ENCODE measurements around the gene PPFIBP2.

The PPFIBP2 gene

DNA sequence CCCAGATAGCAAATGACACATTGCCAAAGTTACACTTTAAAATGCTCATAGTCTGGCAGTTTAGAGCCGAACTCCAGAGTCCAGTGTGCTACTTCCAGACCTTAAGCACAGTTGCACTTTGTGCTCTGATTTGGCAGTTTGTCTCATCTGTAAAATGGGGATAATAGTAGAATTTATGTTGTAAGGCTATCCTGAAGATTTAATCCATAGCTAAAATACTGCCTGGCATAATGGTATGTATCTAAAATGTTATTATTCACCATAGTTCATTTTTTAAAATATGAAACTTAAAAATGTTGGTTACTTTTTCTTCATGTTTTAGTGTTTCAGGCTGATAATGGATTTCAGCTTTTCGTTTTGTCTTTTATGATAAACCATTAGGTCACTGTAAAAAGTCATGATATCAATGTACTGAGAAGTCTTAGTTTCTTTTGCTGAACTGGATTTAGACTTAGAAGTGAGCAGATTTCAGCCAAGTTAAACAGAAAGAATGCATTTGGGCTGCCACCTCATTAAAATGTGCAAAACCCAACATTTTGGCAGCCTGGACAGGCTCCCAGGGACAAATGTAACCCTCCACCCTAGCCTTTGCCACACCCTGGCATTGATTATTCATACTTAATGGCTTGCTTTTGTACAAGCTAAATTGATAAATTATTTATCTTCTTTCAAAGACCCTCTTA, 27.6 kb upstream of the PPFIBP2 start:
- no peak for DNase-seq
- H3K4me1 ChIP-seq (ENCODE audit: low read length): no peaks in the 10 kb centered on the region
- no peak overlapping the region for H3K9ac ChIP-seq (ENCODE audit: low read length)
- H2AFZ ChIP-seq (ENCODE audit: low read length): no peak overlapping the region
- H3F3A ChIP-seq (ENCODE audit: insufficient read depth, low read length): no peaks in the 10 kb centered on the region
- H3K27me3 ChIP-seq (replicated peaks; ENCODE audit: insufficient read depth, low read length): no peaks in the 10 kb centered on the region
- no peak overlapping the region for H3K4me3 ChIP-seq (ENCODE audit: low read length)
- H3K36me3 ChIP-seq (replicated peaks; ENCODE audit: insufficient read depth, low read length): no peaks in the 10 kb centered on the region
- H3K4me2 ChIP-seq (ENCODE audit: low read depth, low read length): no peak overlapping the region
- H3K79me2 ChIP-seq (ENCODE audit: low read length): no peaks in the 10 kb centered on the region
- no peak overlapping the region for H3K27ac ChIP-seq (ENCODE audit: low read length)
- H3K9me2 ChIP-seq (replicated peaks; ENCODE audit: insufficient read depth, low read length): no peaks in the 10 kb centered on the region
- no peaks in the 10 kb centered on the region for H3K9me3 ChIP-seq (replicated peaks; ENCODE audit: insufficient read depth, low read length)
- no peaks in the 10 kb centered on the region for H4K20me1 ChIP-seq (ENCODE audit: insufficient read depth, low read length)
- TF ChIP-seq, protein P1, sequence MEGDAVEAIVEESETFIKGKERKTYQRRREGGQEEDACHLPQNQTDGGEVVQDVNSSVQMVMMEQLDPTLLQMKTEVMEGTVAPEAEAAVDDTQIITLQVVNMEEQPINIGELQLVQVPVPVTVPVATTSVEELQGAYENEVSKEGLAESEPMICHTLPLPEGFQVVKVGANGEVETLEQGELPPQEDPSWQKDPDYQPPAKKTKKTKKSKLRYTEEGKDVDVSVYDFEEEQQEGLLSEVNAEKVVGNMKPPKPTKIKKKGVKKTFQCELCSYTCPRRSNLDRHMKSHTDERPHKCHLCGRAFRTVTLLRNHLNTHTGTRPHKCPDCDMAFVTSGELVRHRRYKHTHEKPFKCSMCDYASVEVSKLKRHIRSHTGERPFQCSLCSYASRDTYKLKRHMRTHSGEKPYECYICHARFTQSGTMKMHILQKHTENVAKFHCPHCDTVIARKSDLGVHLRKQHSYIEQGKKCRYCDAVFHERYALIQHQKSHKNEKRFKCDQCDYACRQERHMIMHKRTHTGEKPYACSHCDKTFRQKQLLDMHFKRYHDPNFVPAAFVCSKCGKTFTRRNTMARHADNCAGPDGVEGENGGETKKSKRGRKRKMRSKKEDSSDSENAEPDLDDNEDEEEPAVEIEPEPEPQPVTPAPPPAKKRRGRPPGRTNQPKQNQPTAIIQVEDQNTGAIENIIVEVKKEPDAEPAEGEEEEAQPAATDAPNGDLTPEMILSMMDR (IDR thresholded peaks at IDR 0.05; ENCODE audit: low read length): no peak
- no peak for TF ChIP-seq EZH2 (optimal IDR thresholded peaks at IDR 0.05; ENCODE audit: low read depth, low read length)
- TF ChIP-seq EZH2phosphoT487 (IDR thresholded peaks at IDR 0.05; ENCODE audit: low read length): no peak

DNA sequence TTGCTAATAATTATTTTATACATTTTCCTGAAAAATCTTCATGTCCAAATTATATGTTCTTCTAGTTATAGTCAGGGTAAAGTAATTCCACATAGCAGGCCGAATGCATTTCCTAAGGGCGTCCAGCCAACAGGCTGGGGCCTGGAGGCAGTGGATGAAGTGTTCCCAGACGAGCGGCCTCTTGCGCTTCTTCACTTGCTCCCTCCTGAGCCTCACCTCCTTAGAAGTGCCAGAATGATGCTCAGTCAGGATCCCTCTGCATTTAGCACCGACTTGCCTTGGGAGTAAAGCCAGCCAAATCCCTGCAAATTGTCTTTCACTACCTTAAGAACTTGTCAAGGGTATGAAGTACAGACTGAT, 27.0 kb upstream of the PPFIBP2 start:
- Histone ChIP-seq H3K27ac (ENCODE audit: low read length) (no peak overlapping the region), H2AFZ (ENCODE audit: low read length) (no peak overlapping the region), H3K9ac (ENCODE audit: low read length) (no peak overlapping the region), H3K9me2 (replicated peaks; ENCODE audit: insufficient read depth, low read length) (no peaks in the 10 kb centered on the region), H3F3A (ENCODE audit: insufficient read depth, low read length) (no peaks in the 10 kb centered on the region), H3K4me1 (ENCODE audit: low read length) (no peaks in the 10 kb centered on the region), H3K79me2 (ENCODE audit: low read length) (no peaks in the 10 kb centered on the region), H4K20me1 (ENCODE audit: insufficient read depth, low read length) (no peaks in the 10 kb centered on the region), H3K36me3 (replicated peaks; ENCODE audit: insufficient read depth, low read length) (no peaks in the 10 kb centered on the region), H3K27me3 (replicated peaks; ENCODE audit: insufficient read depth, low read length) (no peaks in the 10 kb centered on the region), H3K4me3 (ENCODE audit: low read length) (no peak overlapping the region), H3K9me3 (replicated peaks; ENCODE audit: insufficient read depth, low read length) (no peaks in the 10 kb centered on the region), H3K4me2 (ENCODE audit: low read depth, low read length) (no peak overlapping the region)
- DNase-seq: no peak
- no peak for TF ChIP-seq EZH2phosphoT487 (IDR thresholded peaks at IDR 0.05; ENCODE audit: low read length)
- TF ChIP-seq, protein P1 (IDR thresholded peaks at IDR 0.05; ENCODE audit: low read length): no peak

DNA sequence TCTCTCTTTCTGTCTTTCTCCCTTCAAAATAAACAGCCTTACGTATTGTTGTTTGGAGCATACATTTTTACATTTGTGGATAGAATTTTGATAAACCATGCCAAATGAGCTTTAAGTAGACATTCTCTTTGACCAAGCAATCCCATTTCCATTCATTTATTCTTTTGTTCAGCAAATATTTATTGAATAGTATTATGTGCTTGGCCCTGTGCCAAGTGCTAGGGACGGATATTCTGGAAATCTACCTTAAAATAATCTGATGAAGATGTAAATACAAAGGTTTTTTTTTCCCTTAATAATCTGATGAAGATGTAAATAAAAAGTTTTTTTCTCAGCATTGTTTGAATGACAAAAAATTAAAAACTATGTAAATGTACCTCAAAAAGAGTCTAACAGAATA, 26.4 kb upstream of the PPFIBP2 start:
- TF ChIP-seq, protein P1 (IDR thresholded peaks at IDR 0.05; ENCODE audit: low read length): no peak
- no peaks in the 10 kb centered on the region for H3K36me3 ChIP-seq (replicated peaks; ENCODE audit: insufficient read depth, low read length)
- no peak overlapping the region for H3K9ac ChIP-seq (ENCODE audit: low read length)
- H3K4me3 ChIP-seq (ENCODE audit: low read length): no peak overlapping the region
- no peaks in the 10 kb centered on the region for H3K4me1 ChIP-seq (ENCODE audit: low read length)
- no peaks in the 10 kb centered on the region for H3K9me3 ChIP-seq (replicated peaks; ENCODE audit: insufficient read depth, low read length)
- no peaks in the 10 kb centered on the region for H3F3A ChIP-seq (ENCODE audit: insufficient read depth, low read length)
- no peaks in the 10 kb centered on the region for H3K9me2 ChIP-seq (replicated peaks; ENCODE audit: insufficient read depth, low read length)
- H4K20me1 ChIP-seq (ENCODE audit: insufficient read depth, low read length): no peaks in the 10 kb centered on the region
- H3K27ac ChIP-seq (ENCODE audit: low read length): no peak overlapping the region
- no peak overlapping the region for H3K4me2 ChIP-seq (ENCODE audit: low read depth, low read length)
- no peak overlapping the region for H2AFZ ChIP-seq (ENCODE audit: low read length)
- no peak for DNase-seq
- no peaks in the 10 kb centered on the region for H3K79me2 ChIP-seq (ENCODE audit: low read length)
- H3K27me3 ChIP-seq (replicated peaks; ENCODE audit: insufficient read depth, low read length): no peaks in the 10 kb centered on the region
